NCI-H1105 (cell line): ENCODE data around the gene MYO6.

Source experiments
- DNase-seq: peaks from one replicate; lab custom pipeline; 2025; lab: John Stamatoyannopoulos, UW

The MYO6 gene

GRCh38 chr6:75947935-75948334, 198.9 kb downstream of the MYO6 start:
- no peak for DNase-seq

GRCh38 chr6:75952128-75952527, 203.1 kb downstream of the MYO6 start:
- DNase-seq, result no peak

- no peak for DNase-seq
These were observed 214.5 kb downstream of the MYO6 start for GRCh38 chr6:75963569-75963968.

DNA sequence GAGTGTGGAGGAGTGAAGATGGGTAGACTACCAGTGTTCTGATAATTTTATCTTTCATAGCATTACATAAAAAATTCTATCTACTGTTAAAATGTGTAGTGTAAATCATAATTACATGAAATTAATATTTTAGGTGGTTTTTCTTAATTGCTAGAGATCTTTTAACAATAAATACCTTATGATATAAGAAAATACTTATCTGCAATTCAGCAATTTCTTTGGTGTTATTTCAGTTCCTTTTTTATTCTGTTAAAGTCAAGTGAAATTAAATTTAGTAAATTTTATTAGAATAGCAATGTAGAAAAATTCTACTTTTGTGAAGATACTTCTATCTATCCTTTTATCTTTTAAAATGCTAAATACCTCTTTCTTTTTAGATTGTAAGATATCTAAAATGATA, 219.1 kb downstream of the MYO6 start:
- no peak for DNase-seq
